Measurements from ENCODE around the gene VOPP1.

Gene VOPP1

GRCh38 chr7:55532150-55532917 lies 40.0 kb downstream of the VOPP1 start:
- no peak for DNase-seq (ENCODE audit: low read depth in 3 of 3)

- DNase-seq (ENCODE audit: low read depth in 3 of 3) = no peak
These were observed 40.8 kb downstream of the VOPP1 start for GRCh38 chr7:55531536-55531935.

- DNase-seq (ENCODE audit: low read depth in 3 of 3) = no peak
These were observed 45.0 kb downstream of the VOPP1 start for GRCh38 chr7:55527307-55527706.

GRCh38 chr7:55526770-55527169 lies 45.5 kb downstream of the VOPP1 start:
- DNase-seq (ENCODE audit: low read depth in 3 of 3) = no peak

- no peak for DNase-seq (ENCODE audit: low read depth in 3 of 3)
These were observed 46.0 kb downstream of the VOPP1 start for GRCh38 chr7:55526329-55526728.

- no peak for DNase-seq (ENCODE audit: low read depth in 3 of 3)
These were observed 47.6 kb downstream of the VOPP1 start for GRCh38 chr7:55524558-55525310.

- no peak for DNase-seq (ENCODE audit: low read depth in 3 of 3)
These were observed 48.9 kb downstream of the VOPP1 start for GRCh38 chr7:55523366-55523765.

GRCh38 chr7:55521917-55522902 lies 50.1 kb downstream of the VOPP1 start:
- DNase-seq (ENCODE audit: low read depth in 3 of 3) = no peak

GRCh38 chr7:55521512-55521911 lies 50.8 kb downstream of the VOPP1 start:
- no peak for DNase-seq (ENCODE audit: low read depth in 3 of 3)

GRCh38 chr7:55520426-55521140 lies 51.7 kb downstream of the VOPP1 start:
- DNase-seq (ENCODE audit: low read depth in 3 of 3) = no peak

GRCh38 chr7:55518836-55519235 lies 53.5 kb downstream of the VOPP1 start:
- no peak for DNase-seq (ENCODE audit: low read depth in 3 of 3)

GRCh38 chr7:55517936-55518689 lies 54.2 kb downstream of the VOPP1 start:
- no peak for DNase-seq (ENCODE audit: low read depth in 3 of 3)

GRCh38 chr7:55517191-55517633 lies 55.1 kb downstream of the VOPP1 start:
- peak in 1 of 3 donors; percentile 62 for DNase-seq (ENCODE audit: low read depth in 3 of 3)

- DNase-seq (ENCODE audit: low read depth in 3 of 3) = no peak
These were observed 55.9 kb downstream of the VOPP1 start for GRCh38 chr7:55516409-55516808.

GRCh38 chr7:55515569-55516279 lies 56.6 kb downstream of the VOPP1 start:
- no peak for DNase-seq (ENCODE audit: low read depth in 3 of 3)

- no peak for DNase-seq (ENCODE audit: low read depth in 3 of 3)
These were observed 57.6 kb downstream of the VOPP1 start for GRCh38 chr7:55514546-55515265.

- DNase-seq (ENCODE audit: low read depth in 3 of 3) = no peak
These were observed 58.4 kb downstream of the VOPP1 start for GRCh38 chr7:55513868-55514267.

GRCh38 chr7:55512635-55513191 lies 59.6 kb downstream of the VOPP1 start:
- no peak for DNase-seq (ENCODE audit: low read depth in 3 of 3)

GRCh38 chr7:55510621-55511020 lies 61.7 kb downstream of the VOPP1 start:
- DNase-seq (ENCODE audit: low read depth in 3 of 3) = no peak

Measured in stimulated activated CD4-positive, alpha-beta T cell treated with anti-CD3 and anti-CD28 coated beads, TNF-alpha, amount 100 ng/mL, for 48 hours (primary cell).